HepG2 (cell line): ENCODE results near the gene RRN3. TPM values are rescaled to one million over a fixed set of nuclear protein-coding genes. Genes with fewer than 3 reads are reported as not detected.
A peak's percentile ranks its signal among the peaks of the same experiment; 100 is the strongest.

Experiments
- ATM ChIP-seq: fragments of 450-650 bp; IDR thresholded peaks from 2 replicates; pipeline ENCODE4 v1.7.1; 2017; ENCODE audit warnings: mild to moderate bottlenecking, borderline replicate concordance
- HOXA5 ChIP-seq: sonication (generic); formaldehyde crosslinking; IDR thresholded peaks from 2 replicates; pipeline ENCODE4 v1.4.0; 2020; ENCODE audit warnings: missing genetic modification reagents
- MLLT10 ChIP-seq: sonication (generic); formaldehyde crosslinking; IDR thresholded peaks from 2 replicates; pipeline ENCODE4 v1.4.0; 2020; ENCODE audit warnings: missing genetic modification reagents
- NR2F1 ChIP-seq, 2 experiments: fragments of 450-650 bp in 1 of 2; formaldehyde crosslinking in 1 of 2; IDR thresholded peaks; 2 replicates each; pipeline versions ENCODE4 v1.5.0 to v1.6.1; 2016 to 2020; ENCODE audit warnings: mild to moderate bottlenecking in 1 of 2, missing compliant biosample characterization in 1 of 2, missing genetic modification reagents in 1 of 2, moderate library complexity in 1 of 2
- NR3C1 ChIP-seq: sonication (generic); formaldehyde crosslinking; IDR thresholded peaks from 2 replicates; pipeline ENCODE4 v1.4.0; 2020; ENCODE audit warnings: missing genetic modification reagents
- PAX8 ChIP-seq: sonication (generic); formaldehyde crosslinking; IDR thresholded peaks from 2 replicates; pipeline ENCODE4 v1.8.0; 2022; ENCODE audit warnings: mild to moderate bottlenecking, missing genetic modification reagents, borderline replicate concordance
- RBM22 ChIP-seq: fragments of 200-400 bp; formaldehyde crosslinking; optimal IDR thresholded peaks from 2 replicates; pipeline ENCODE3; 2017; ENCODE audit warnings: mild to moderate bottlenecking, low read length, moderate library complexity
- RORA ChIP-seq: sonication (generic); formaldehyde crosslinking; IDR thresholded peaks from 2 replicates; pipeline ENCODE4 v1.5.0; 2020; ENCODE audit warnings: mild to moderate bottlenecking, missing genetic modification reagents, moderate library complexity
- SNAI1 ChIP-seq: sonication (generic); formaldehyde crosslinking; IDR thresholded peaks from 2 replicates; pipeline ENCODE4 v1.5.0; 2020; ENCODE audit warnings: mild to moderate bottlenecking, missing genetic modification reagents, borderline replicate concordance
- SP2 ChIP-seq: sonication (generic); formaldehyde crosslinking; IDR thresholded peaks from 2 replicates; pipeline ENCODE4 v1.5.1; 2020; ENCODE audit warnings: mild to moderate bottlenecking, missing genetic modification reagents
- SRSF9 ChIP-seq: fragments of 200-400 bp; formaldehyde crosslinking; IDR thresholded peaks from 2 replicates; pipeline ENCODE4 v1.6.1; 2018; ENCODE audit warnings: borderline replicate concordance, mild to moderate bottlenecking, low read depth, low read length; ENCODE audit not compliant: insufficient read depth, poor library complexity, severe bottlenecking
- TBX3 ChIP-seq: fragments of 450-650 bp; IDR thresholded peaks from 2 replicates; pipeline ENCODE4 v1.6.1; 2017; ENCODE audit warnings: antibody characterized with exemption, mild to moderate bottlenecking, inconsistent platforms, borderline replicate concordance
- ZNF274 ChIP-seq: sonication (generic); formaldehyde crosslinking; IDR thresholded peaks from 2 replicates; pipeline ENCODE4 v1.5.1; 2020; ENCODE audit warnings: mild to moderate bottlenecking, missing genetic modification reagents
- ZNF350 ChIP-seq: sonication (generic); formaldehyde crosslinking; IDR thresholded peaks from 2 replicates; pipeline ENCODE4 v1.4.0; 2020; ENCODE audit warnings: mild to moderate bottlenecking, low read depth, missing genetic modification reagents, borderline replicate concordance
- ZNF44 ChIP-seq: sonication (generic); formaldehyde crosslinking; IDR thresholded peaks from 2 replicates; pipeline ENCODE4 v1.5.1; 2020; ENCODE audit warnings: mild to moderate bottlenecking, missing genetic modification reagents
- ZNF441 ChIP-seq: sonication (generic); formaldehyde crosslinking; IDR thresholded peaks from 2 replicates; pipeline ENCODE4 v1.7.0; 2021; ENCODE audit warnings: missing genetic modification reagents, borderline replicate concordance
- ZNF850 ChIP-seq: sonication (generic); formaldehyde crosslinking; conservative IDR thresholded peaks from 2 replicates; pipeline ENCODE4 v1.9.0; 2021; ENCODE audit warnings: mild to moderate bottlenecking, missing genetic modification reagents
- ZNF879 ChIP-seq: sonication (generic); formaldehyde crosslinking; IDR thresholded peaks from 2 replicates; pipeline ENCODE4 v1.8.1; 2023; ENCODE audit warnings: missing genetic modification reagents
- polyA plus RNA-seq, 8 experiments: library from polyadenylated mRNA; depleted of rRNA in 3 of 8; stranded (reverse) in 7 of 8; unstranded in 1 of 8; fragments of >200 nt; fragmentation: Illumina TruSeq in 4 of 8; extraction: Trizol in 4 of 8; gene quantifications; 2 replicates each; pipeline versions ENCODE4 v1.2.1 to v1.2.3, GENCODE V29; 2011 to 2016; ENCODE audit warnings: low read depth in 4 of 8, missing spikeins in 1 of 8, mixed read lengths in 1 of 8; ENCODE audit not compliant: insufficient read depth in 1 of 8
- total RNA-seq, 5 experiments: library from RNA; depleted of rRNA; stranded (reverse); fragments of >200 nt; fragmentation: Illumina TruSeq; extraction: Trizol; gene quantifications; 2 replicates each; pipeline ENCODE4 v1.2.3, GENCODE V29; 2016; ENCODE audit warnings: low read depth in 1 of 5
- TF ChIP-seq, protein P1 (sequence below): sonication (generic); formaldehyde crosslinking; IDR thresholded peaks from 2 replicates; pipeline ENCODE4 v1.4.0; 2020; ENCODE audit warnings: mild to moderate bottlenecking, missing genetic modification reagents
- TF ChIP-seq, protein P2 (sequence below): sonication (generic); formaldehyde crosslinking; IDR thresholded peaks from 2 replicates; pipeline ENCODE4 v1.4.0; 2020; ENCODE audit warnings: mild to moderate bottlenecking, missing genetic modification reagents
- TF ChIP-seq, protein P3 (sequence below): sonication (generic); formaldehyde crosslinking; IDR thresholded peaks from 2 replicates; pipeline ENCODE4 v1.8.0; 2022; ENCODE audit warnings: missing genetic modification reagents, mild to moderate bottlenecking, borderline replicate concordance

RRN3 gene
- total and polyA plus RNA-seq, 2 of the 13 experiments (the other 11 are each of a cell fraction or from before 2014, with no cell fraction given): 45.8 to 67.0 TPM

DNA sequence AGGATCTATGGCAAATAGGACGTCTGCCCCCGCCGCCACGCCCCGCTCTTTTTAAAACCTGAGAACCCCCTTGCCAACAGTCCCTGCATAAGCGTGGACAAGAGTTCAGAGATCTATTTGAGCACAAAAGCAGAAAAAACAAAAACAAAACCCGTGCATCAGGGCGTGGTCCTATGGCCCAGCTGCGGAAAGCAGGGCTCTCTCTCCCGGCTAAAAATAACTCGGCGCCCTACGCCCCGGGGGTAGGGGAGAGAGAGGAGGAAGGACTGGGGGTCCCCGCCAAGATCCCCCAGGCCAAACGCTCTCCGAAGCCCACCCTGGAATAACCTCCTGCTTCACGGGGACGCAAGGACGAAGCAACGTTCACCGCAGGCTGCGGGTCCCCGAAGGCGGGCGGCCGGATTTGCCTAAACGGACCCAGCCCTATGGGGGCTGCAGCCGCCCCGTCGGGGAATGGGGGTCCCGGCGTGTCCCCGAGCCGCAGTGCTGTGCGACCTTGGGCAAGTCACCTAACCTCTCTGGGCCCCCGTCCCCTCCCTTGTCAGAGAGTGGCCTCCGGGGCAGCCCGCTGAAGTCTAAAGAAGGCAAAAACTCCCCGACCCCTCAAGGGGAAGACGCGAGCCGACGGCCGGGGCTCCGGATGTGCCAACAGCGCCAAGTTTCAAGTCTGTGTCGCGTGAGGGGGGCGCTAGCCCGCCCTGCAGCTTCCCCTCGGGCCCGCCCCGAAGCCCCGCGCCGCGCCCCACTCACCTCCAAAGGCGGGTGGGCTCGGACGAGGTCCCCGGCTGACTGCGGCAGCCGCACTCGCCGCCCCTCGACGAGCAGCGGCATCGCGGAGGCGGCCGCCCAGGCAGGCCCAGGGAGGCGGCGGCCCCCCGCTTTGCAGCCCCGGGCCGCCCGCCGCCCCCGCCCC is 38.7 kb downstream of the RRN3 start (continued):
- TF ChIP-seq, protein P1, sequence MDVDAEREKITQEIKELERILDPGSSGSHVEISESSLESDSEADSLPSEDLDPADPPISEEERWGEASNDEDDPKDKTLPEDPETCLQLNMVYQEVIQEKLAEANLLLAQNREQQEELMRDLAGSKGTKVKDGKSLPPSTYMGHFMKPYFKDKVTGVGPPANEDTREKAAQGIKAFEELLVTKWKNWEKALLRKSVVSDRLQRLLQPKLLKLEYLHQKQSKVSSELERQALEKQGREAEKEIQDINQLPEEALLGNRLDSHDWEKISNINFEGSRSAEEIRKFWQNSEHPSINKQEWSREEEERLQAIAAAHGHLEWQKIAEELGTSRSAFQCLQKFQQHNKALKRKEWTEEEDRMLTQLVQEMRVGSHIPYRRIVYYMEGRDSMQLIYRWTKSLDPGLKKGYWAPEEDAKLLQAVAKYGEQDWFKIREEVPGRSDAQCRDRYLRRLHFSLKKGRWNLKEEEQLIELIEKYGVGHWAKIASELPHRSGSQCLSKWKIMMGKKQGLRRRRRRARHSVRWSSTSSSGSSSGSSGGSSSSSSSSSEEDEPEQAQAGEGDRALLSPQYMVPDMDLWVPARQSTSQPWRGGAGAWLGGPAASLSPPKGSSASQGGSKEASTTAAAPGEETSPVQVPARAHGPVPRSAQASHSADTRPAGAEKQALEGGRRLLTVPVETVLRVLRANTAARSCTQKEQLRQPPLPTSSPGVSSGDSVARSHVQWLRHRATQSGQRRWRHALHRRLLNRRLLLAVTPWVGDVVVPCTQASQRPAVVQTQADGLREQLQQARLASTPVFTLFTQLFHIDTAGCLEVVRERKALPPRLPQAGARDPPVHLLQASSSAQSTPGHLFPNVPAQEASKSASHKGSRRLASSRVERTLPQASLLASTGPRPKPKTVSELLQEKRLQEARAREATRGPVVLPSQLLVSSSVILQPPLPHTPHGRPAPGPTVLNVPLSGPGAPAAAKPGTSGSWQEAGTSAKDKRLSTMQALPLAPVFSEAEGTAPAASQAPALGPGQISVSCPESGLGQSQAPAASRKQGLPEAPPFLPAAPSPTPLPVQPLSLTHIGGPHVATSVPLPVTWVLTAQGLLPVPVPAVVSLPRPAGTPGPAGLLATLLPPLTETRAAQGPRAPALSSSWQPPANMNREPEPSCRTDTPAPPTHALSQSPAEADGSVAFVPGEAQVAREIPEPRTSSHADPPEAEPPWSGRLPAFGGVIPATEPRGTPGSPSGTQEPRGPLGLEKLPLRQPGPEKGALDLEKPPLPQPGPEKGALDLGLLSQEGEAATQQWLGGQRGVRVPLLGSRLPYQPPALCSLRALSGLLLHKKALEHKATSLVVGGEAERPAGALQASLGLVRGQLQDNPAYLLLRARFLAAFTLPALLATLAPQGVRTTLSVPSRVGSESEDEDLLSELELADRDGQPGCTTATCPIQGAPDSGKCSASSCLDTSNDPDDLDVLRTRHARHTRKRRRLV (CRISPR knock-in tag): peak; percentile 39
- no peak for TF ChIP-seq RORA (CRISPR knock-in tag)
- TF ChIP-seq SNAI1 (CRISPR knock-in tag): 0 out of 2 replicates have a peak, but pooled peaks have one; percentile 63
- peak; percentile 79; the same call in 1 of the 2 replicates for TF ChIP-seq ZNF850 (CRISPR knock-in tag)
- TF ChIP-seq PAX8: no peak
- TF ChIP-seq HOXA5 (CRISPR knock-in tag): no peak
- no peak for TF ChIP-seq NR3C1
- no peak for TF ChIP-seq ZNF441 (CRISPR knock-in tag)
- TF ChIP-seq NR2F1 (CRISPR knock-in tag; IDR thresholded peaks at IDR 0.05): no peak
- TF ChIP-seq SRSF9: no peak
- peak; percentile 44; the same call in 1 of the 2 replicates for TF ChIP-seq ZNF350 (CRISPR knock-in tag)
- TF ChIP-seq RBM22: no peak
- TF ChIP-seq, protein P2, sequence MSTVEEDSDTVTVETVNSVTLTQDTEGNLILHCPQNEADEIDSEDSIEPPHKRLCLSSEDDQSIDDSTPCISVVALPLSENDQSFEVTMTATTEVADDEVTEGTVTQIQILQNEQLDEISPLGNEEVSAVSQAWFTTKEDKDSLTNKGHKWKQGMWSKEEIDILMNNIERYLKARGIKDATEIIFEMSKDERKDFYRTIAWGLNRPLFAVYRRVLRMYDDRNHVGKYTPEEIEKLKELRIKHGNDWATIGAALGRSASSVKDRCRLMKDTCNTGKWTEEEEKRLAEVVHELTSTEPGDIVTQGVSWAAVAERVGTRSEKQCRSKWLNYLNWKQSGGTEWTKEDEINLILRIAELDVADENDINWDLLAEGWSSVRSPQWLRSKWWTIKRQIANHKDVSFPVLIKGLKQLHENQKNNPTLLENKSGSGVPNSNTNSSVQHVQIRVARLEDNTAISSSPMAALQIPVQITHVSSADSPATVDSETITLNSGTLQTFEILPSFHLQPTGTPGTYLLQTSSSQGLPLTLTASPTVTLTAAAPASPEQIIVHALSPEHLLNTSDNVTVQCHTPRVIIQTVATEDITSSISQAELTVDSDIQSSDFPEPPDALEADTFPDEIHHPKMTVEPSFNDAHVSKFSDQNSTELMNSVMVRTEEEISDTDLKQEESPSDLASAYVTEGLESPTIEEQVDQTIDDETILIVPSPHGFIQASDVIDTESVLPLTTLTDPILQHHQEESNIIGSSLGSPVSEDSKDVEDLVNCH (CRISPR knock-in tag): no peak
- TF ChIP-seq ZNF44 (CRISPR knock-in tag): no peak
- no peak for TF ChIP-seq SP2 (CRISPR knock-in tag)
- no peak for TF ChIP-seq MLLT10 (CRISPR knock-in tag)
- TF ChIP-seq ATM: no peak
- TF ChIP-seq ZNF274 (CRISPR knock-in tag): no peak; the same call in 1 of the 2 replicates
- TF ChIP-seq, protein P3, sequence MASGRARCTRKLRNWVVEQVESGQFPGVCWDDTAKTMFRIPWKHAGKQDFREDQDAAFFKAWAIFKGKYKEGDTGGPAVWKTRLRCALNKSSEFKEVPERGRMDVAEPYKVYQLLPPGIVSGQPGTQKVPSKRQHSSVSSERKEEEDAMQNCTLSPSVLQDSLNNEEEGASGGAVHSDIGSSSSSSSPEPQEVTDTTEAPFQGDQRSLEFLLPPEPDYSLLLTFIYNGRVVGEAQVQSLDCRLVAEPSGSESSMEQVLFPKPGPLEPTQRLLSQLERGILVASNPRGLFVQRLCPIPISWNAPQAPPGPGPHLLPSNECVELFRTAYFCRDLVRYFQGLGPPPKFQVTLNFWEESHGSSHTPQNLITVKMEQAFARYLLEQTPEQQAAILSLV (CRISPR knock-in tag): no peak; the same call in 1 of the 2 replicates
- TF ChIP-seq ZNF879 (CRISPR knock-in tag): peak; percentile 54; the same call in 1 of the 2 replicates
- TF ChIP-seq TBX3: no peak
